ENCODE results near the gene PARP9. TPM values are rescaled to one million over a fixed set of nuclear protein-coding genes. Genes with fewer than 3 reads are reported as not detected.
"Not testable (repeated sequence)": the region's sequence is repeated elsewhere in the genome, so short reads cannot be mapped to it uniquely, and the experiment has no call there.

Gene PARP9
- total RNA-seq, 1 donor from 2014 or later = 4.5 TPM

DNA sequence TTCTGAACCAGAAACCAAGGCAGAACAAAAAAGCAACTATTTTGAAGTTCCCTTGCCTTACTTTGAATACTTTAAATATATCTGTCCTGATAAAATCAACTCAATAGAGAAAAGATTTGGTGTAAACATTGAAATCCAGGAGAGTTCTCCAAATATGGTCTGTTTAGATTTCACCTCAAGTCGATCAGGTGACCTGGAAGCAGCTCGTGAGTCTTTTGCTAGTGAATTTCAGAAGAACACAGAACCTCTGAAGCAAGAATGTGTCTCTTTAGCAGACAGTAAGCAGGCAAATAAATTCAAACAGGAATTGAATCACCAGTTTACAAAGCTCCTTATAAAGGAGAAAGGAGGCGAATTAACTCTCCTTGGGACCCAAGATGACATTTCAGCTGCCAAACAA is 4.7 kb upstream of the PARP9 start:
- H3K36me3 ChIP-seq (ENCODE audit: control insufficient read depth, insufficient read depth, low read length) = peaks cover 5% of the 10 kb centered on the region
- FAIRE-seq = no peak
- no peak overlapping the region for H3K4me3 ChIP-seq (ENCODE audit: low read depth, low read length)
- DNase-seq (ENCODE audit: low read depth) = no peak
- TF ChIP-seq, protein P1, sequence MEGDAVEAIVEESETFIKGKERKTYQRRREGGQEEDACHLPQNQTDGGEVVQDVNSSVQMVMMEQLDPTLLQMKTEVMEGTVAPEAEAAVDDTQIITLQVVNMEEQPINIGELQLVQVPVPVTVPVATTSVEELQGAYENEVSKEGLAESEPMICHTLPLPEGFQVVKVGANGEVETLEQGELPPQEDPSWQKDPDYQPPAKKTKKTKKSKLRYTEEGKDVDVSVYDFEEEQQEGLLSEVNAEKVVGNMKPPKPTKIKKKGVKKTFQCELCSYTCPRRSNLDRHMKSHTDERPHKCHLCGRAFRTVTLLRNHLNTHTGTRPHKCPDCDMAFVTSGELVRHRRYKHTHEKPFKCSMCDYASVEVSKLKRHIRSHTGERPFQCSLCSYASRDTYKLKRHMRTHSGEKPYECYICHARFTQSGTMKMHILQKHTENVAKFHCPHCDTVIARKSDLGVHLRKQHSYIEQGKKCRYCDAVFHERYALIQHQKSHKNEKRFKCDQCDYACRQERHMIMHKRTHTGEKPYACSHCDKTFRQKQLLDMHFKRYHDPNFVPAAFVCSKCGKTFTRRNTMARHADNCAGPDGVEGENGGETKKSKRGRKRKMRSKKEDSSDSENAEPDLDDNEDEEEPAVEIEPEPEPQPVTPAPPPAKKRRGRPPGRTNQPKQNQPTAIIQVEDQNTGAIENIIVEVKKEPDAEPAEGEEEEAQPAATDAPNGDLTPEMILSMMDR (IDR thresholded peaks at IDR 0.05; ENCODE audit: insufficient read depth, low read length, severe bottlenecking) = no peak
- no peaks in the 10 kb centered on the region for H3K27me3 ChIP-seq (ENCODE audit: control insufficient read depth, insufficient read depth, low read length)

DNA sequence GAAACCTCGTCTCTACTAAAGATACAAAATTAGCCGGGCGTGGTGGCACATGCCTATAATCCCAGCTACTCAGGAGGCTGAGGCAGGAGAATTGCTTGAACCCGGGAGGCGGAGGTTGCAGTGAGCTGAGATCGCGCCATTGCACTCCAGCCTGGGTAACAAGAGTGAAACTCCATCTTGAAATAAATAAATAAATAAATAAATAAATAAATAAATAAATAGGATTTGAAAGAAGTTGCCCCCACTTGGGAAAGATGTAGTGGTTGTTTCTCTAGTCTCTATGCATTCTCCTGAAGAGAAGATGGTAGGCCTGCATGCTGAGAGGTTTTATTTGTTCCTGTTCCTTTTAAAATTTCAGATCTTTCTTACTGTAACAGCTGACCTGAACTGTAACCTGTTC is 4.0 kb upstream of the PARP9 start:
- not testable (repeated sequence) for FAIRE-seq; H3K27me3 ChIP-seq (ENCODE audit: control insufficient read depth, insufficient read depth, low read length); DNase-seq (ENCODE audit: low read depth); H3K4me3 ChIP-seq (ENCODE audit: low read depth, low read length); H3K36me3 ChIP-seq (ENCODE audit: control insufficient read depth, insufficient read depth, low read length)

- TF ChIP-seq, protein P1 (IDR thresholded peaks at IDR 0.05; ENCODE audit: insufficient read depth, low read length, severe bottlenecking) = no peak
- FAIRE-seq (no peak), DNase-seq (ENCODE audit: low read depth) (peak; percentile 8)
- no peaks in the 10 kb centered on the region for H3K27me3 ChIP-seq (ENCODE audit: control insufficient read depth, insufficient read depth, low read length)
- H3K36me3 ChIP-seq (ENCODE audit: control insufficient read depth, insufficient read depth, low read length) = peaks cover 5% of the 10 kb centered on the region
- H3K4me3 ChIP-seq (ENCODE audit: low read depth, low read length) = peak overlapping the region; percentile 79
These were observed 429 bp downstream of the PARP9 start for GRCh38 chr3:122563717-122564025.

DNA sequence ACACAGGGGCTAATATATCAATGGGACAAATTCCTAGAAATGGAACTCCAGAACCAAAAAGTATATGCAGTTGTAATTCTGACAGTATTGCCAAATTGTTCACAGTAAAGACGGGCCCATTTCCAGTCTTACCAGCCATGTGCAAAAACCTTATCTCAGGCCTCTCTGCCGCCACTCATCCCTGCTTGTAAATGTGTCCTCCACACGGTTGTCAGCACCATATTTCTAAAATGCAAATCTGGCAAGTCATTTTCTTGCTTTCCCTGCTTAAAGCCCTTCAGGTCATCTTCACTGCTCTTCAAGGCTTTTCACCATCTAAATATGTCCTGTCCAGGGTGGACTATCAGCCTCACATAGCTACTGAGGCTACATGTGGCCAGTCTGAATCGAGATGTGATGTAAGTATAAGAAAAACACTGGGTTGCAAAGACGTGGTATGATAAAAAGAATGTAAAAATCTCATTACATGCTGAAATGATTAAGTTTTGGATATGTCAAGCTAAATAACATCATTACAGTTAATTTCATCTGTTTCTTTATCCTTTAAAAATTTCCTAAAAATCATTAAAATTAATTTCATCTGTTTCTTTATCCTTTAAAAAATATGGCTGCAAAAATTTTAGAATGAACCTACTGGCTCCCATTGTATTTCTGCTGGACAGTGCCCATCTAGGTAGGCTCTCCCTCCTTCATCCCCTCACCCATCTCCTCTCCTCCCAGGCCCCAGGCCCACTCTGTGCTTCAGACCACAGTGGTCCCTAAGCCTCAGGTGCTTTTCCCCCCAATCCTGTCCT is 980 bp downstream of the PARP9 start:
- peaks cover 5% of the 10 kb centered on the region for H3K36me3 ChIP-seq (ENCODE audit: control insufficient read depth, insufficient read depth, low read length)
- no peaks in the 10 kb centered on the region for H3K27me3 ChIP-seq (ENCODE audit: control insufficient read depth, insufficient read depth, low read length)
- H3K4me3 ChIP-seq (ENCODE audit: low read depth, low read length) = peak overlapping the region; percentile 79
- FAIRE-seq = no peak
- TF ChIP-seq, protein P1 (IDR thresholded peaks at IDR 0.05; ENCODE audit: insufficient read depth, low read length, severe bottlenecking) = no peak
- no peak for DNase-seq (ENCODE audit: low read depth)

DNA sequence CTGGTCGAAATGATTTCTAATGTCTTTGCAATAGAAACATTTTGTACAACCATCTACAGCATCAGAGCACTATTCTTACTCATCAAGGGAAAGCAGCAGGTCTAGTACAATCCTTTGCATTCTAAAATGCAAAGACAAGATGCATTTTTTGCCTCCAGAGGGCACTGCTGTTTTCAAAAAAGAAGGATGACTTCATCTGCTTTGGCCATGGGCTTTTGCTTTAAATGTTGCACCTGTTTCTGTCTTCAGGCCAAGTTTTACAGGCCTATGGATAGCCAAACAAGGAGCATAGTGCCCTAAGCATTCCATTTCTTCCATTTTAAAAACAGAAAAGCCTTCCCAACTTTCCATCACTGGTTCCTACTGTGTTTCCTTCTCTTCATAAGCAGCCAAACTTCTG is 3.4 kb downstream of the PARP9 start:
- no peaks in the 10 kb centered on the region for H3K27me3 ChIP-seq (ENCODE audit: control insufficient read depth, insufficient read depth, low read length)
- H3K36me3 ChIP-seq (ENCODE audit: control insufficient read depth, insufficient read depth, low read length) = peaks cover 6% of the 10 kb centered on the region
- TF ChIP-seq, protein P1 (IDR thresholded peaks at IDR 0.05; ENCODE audit: insufficient read depth, low read length, severe bottlenecking) = peak; percentile 69
- H3K4me3 ChIP-seq (ENCODE audit: low read depth, low read length) = no peak overlapping the region
- peak; percentile 72 for DNase-seq (ENCODE audit: low read depth)
- FAIRE-seq = no peak

DNA sequence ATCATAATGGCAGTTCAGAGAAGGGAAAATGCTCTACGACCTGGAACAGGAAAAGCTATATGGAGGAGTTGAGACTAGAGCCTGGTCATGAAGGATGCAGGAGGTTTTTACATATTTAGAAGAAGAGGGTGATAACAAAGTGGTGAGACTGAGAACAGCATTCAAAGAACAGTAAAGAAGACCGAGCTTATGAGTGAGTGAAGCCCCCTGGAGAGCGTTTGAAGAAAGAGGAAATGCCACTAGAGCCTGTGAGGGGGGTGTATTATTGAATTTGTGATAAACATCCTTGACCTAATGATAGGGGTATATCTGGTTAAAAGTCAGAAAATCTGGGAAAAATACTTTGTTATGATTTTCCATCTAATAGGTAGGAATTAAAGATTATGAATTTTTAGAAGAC is 4.2 kb downstream of the PARP9 start:
- DNase-seq (ENCODE audit: low read depth) (no peak), FAIRE-seq (no peak)
- Histone ChIP-seq H3K36me3 (ENCODE audit: control insufficient read depth, insufficient read depth, low read length) (peaks cover 7% of the 10 kb centered on the region), H3K27me3 (ENCODE audit: control insufficient read depth, insufficient read depth, low read length) (no peaks in the 10 kb centered on the region), H3K4me3 (ENCODE audit: low read depth, low read length) (no peak overlapping the region)
- TF ChIP-seq, protein P1 (IDR thresholded peaks at IDR 0.05; ENCODE audit: insufficient read depth, low read length, severe bottlenecking) = no peak
